Fibroblast of lung (primary cell): Measurements from ENCODE around the gene STARD13. TPM values are rescaled to one million over a fixed set of nuclear protein-coding genes. Genes with fewer than 3 reads are reported as not detected.

ENCODE experiments used
- DNase-seq, 2 donors: peaks; one replicate each; pipeline versions ENCODE4 v3.0.0 to v3.0.0-alpha.2; 2010; ENCODE audit warnings: low read depth in 2 of 2
- H2AFZ ChIP-seq: 2 replicates; pipeline ENCODE4 v1.5.1; 2012; ENCODE audit warnings: low read length, control low read depth, inconsistent platforms
- H3K27ac ChIP-seq: 2 replicates; pipeline ENCODE4 v1.5.1; 2011; ENCODE audit warnings: low read length, control low read depth; ENCODE audit not compliant: insufficient read depth
- H3K27me3 ChIP-seq: 2 replicates; pipeline ENCODE4 v1.5.1; 2011; ENCODE audit warnings: mild to moderate bottlenecking, low read length; ENCODE audit not compliant: control insufficient read depth, insufficient read depth
- H3K36me3 ChIP-seq: 2 replicates; pipeline ENCODE4 v1.5.1; 2011; ENCODE audit warnings: low read length; ENCODE audit not compliant: control insufficient read depth, insufficient read depth
- H3K4me1 ChIP-seq: 2 replicates; pipeline ENCODE4 v1.5.1; 2011; ENCODE audit warnings: low read length; ENCODE audit not compliant: control insufficient read depth, insufficient read depth; ENCODE audit errors: extremely low read depth
- H3K4me2 ChIP-seq: 2 replicates; pipeline ENCODE4 v1.5.1; 2011; ENCODE audit warnings: low read length, control low read depth; ENCODE audit not compliant: insufficient read depth; ENCODE audit errors: extremely low read depth
- H3K4me3 ChIP-seq, 4 experiments: fragments of 200-600 bp in 1 of 4; sonication (generic) in 1 of 4; replicated peaks in 1 of 4; 2 replicates each; pipeline ENCODE4 v1.5.1; 2011 to 2016; ENCODE audit warnings: low read length in 4 of 4, low read depth in 3 of 4, mild to moderate bottlenecking in 3 of 4, control low read depth in 2 of 4, inconsistent platforms in 1 of 4, mixed read lengths in 1 of 4; ENCODE audit not compliant: insufficient read depth in 1 of 4; ENCODE audit errors: control extremely low read depth in 1 of 4
- H3K79me2 ChIP-seq: 2 replicates; pipeline ENCODE4 v1.5.1; 2012; ENCODE audit warnings: mild to moderate bottlenecking, low read length, inconsistent platforms; ENCODE audit not compliant: control insufficient read depth, insufficient read depth
- H3K9ac ChIP-seq: 2 replicates; pipeline ENCODE4 v1.5.1; 2011; ENCODE audit warnings: mild to moderate bottlenecking, low read length, control low read depth; ENCODE audit not compliant: insufficient read depth
- H3K9me3 ChIP-seq: 2 replicates; pipeline ENCODE4 v1.5.1; 2012; ENCODE audit warnings: low read depth, low read length; ENCODE audit not compliant: control insufficient read depth, insufficient read depth
- H4K20me1 ChIP-seq: 2 replicates; pipeline ENCODE4 v1.5.1; 2011; ENCODE audit warnings: low read length; ENCODE audit not compliant: control insufficient read depth, insufficient read depth; ENCODE audit errors: extremely low read depth
- EZH2 ChIP-seq: IDR thresholded peaks from 2 replicates; pipeline ENCODE4 v1.5.1; 2012; ENCODE audit warnings: low read length, control low read depth, mild to moderate bottlenecking; ENCODE audit errors: missing control alignments
- polyA plus RNA-seq, 2 donors: library from polyadenylated mRNA; depleted of rRNA in 1 of 2; stranded (reverse) in 1 of 2; unstranded in 1 of 2; fragments of >200 nt; gene quantifications; 2 replicates each; pipeline ENCODE4 v1.2.1, GENCODE V29; 2011 to 2012; ENCODE audit warnings: missing spikeins in 1 of 2
- total RNA-seq: library from RNA; depleted of rRNA; stranded (reverse); fragments of >200 nt; gene quantifications from 2 replicates; pipeline ENCODE4 v1.2.1, GENCODE V29; 2014
- TF ChIP-seq, protein P1 (sequence below), 2 donors: IDR thresholded peaks in 1 of 2; conservative IDR thresholded peaks in 1 of 2; 1 replicate in 1 of 2; 2 replicates in 1 of 2; pipeline ENCODE4 v1.5.1; 2011 to 2012; ENCODE audit warnings: low read length in 2 of 2, control low read depth in 1 of 2, inconsistent platforms in 1 of 2, low read depth in 1 of 2, mild to moderate bottlenecking in 1 of 2

Gene STARD13
- total and polyA plus RNA-seq, 2 donors (not counting 1 experiment from before 2014, with no cell fraction given), result 25.2 to 44.6 TPM

DNA sequence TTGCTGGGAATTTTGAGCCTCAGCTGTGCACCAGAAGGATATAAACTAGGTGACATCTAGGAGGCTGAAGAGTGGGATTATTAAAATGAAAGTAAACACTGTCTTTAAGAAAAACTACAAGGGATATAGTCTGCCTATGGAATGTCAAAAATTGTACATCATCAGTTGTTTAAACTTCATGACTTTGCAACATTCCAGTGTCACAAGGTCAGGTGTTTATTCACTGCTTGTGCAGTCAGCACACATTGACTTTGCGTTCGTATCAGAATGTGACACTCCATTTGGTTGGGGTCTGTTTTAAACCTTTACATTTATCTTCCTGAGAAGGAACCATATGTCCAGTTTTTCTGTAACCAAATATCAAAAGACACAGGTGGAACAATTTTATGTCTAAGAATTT lies 183.7 kb downstream of the STARD13 start:
- no peak overlapping the region for H3K4me3 ChIP-seq
- peaks cover 5% of the 10 kb centered on the region for H3K36me3 ChIP-seq
- H2AFZ ChIP-seq, result no peak overlapping the region
- H3K9ac ChIP-seq, result no peak overlapping the region
- H3K9me3 ChIP-seq, result no peaks in the 10 kb centered on the region
- no peaks in the 10 kb centered on the region for H3K27me3 ChIP-seq
- H3K79me2 ChIP-seq, result no peaks in the 10 kb centered on the region
- TF ChIP-seq, protein P1, sequence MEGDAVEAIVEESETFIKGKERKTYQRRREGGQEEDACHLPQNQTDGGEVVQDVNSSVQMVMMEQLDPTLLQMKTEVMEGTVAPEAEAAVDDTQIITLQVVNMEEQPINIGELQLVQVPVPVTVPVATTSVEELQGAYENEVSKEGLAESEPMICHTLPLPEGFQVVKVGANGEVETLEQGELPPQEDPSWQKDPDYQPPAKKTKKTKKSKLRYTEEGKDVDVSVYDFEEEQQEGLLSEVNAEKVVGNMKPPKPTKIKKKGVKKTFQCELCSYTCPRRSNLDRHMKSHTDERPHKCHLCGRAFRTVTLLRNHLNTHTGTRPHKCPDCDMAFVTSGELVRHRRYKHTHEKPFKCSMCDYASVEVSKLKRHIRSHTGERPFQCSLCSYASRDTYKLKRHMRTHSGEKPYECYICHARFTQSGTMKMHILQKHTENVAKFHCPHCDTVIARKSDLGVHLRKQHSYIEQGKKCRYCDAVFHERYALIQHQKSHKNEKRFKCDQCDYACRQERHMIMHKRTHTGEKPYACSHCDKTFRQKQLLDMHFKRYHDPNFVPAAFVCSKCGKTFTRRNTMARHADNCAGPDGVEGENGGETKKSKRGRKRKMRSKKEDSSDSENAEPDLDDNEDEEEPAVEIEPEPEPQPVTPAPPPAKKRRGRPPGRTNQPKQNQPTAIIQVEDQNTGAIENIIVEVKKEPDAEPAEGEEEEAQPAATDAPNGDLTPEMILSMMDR (conservative IDR thresholded peaks at IDR 0.05 in 1 of 2, IDR thresholded peaks at IDR 0.05 in 1 of 2; ENCODE audit: low read depth in 1 of 2, low read length in 2 of 2), result no peak
- no peak for TF ChIP-seq EZH2
- H4K20me1 ChIP-seq, result no peaks in the 10 kb centered on the region
- H3K27ac ChIP-seq, result no peak overlapping the region
- no peak overlapping the region for H3K4me2 ChIP-seq
- no peaks in the 10 kb centered on the region for H3K4me1 ChIP-seq
- DNase-seq, result no peak

DNA sequence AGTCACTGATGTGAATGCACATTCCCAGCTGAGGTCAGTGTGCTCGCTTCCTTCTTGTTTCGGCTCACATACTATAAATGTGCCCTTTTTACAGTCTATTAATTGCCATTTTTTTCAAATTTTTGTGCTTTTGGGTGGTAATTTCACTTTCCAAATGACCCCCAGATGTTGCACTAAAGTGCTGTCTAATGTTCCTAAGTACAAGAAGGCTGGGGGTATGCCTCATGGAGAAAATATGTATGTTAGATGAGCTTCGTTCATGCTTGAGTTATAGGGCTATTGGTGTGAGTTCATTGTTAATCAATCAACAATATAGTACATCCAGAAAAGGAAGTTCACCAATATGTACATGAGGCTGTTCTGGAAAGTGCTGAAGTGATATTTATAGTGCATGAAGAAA lies 184.7 kb downstream of the STARD13 start:
- Histone ChIP-seq H3K4me2 (no peak overlapping the region), H3K79me2 (no peaks in the 10 kb centered on the region), H3K4me1 (no peaks in the 10 kb centered on the region), H3K9ac (no peak overlapping the region), H3K27me3 (no peaks in the 10 kb centered on the region), H3K9me3 (no peaks in the 10 kb centered on the region), H3K27ac (no peak overlapping the region), H4K20me1 (no peaks in the 10 kb centered on the region), H3K36me3 (no peaks in the 10 kb centered on the region), H3K4me3 (no peak overlapping the region), H2AFZ (no peak overlapping the region)
- TF ChIP-seq, protein P1 (conservative IDR thresholded peaks at IDR 0.05 in 1 of 2, IDR thresholded peaks at IDR 0.05 in 1 of 2; ENCODE audit: low read depth in 1 of 2, low read length in 2 of 2), result no peak
- no peak for TF ChIP-seq EZH2
- DNase-seq, result no peak

DNA sequence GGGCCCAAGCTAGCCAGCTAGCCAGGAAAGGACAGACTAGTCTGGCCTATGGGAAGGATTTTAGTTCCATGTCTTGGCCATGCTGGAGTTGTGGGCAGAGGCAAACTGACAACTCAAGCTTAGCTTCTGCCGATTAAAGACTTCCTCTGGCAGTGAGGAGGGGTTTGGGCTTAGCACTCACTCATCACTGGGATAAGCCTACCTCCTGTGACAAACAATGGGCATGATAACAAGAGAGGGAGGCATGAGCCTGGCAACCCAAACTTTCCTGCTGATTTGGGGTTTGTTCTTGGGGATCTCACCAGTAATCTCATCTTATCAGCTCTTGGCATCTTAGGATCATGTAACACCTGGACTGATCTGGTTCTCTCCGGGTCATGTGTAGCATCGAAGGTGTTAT lies 185.7 kb downstream of the STARD13 start:
- H3K27ac ChIP-seq, result no peak overlapping the region
- no peak overlapping the region for H3K4me3 ChIP-seq
- H3K36me3 ChIP-seq, result no peaks in the 10 kb centered on the region
- H3K79me2 ChIP-seq, result no peaks in the 10 kb centered on the region
- DNase-seq, result no peak
- no peak overlapping the region for H2AFZ ChIP-seq
- no peaks in the 10 kb centered on the region for H4K20me1 ChIP-seq
- no peaks in the 10 kb centered on the region for H3K9me3 ChIP-seq
- H3K9ac ChIP-seq, result no peak overlapping the region
- H3K27me3 ChIP-seq, result no peaks in the 10 kb centered on the region
- H3K4me2 ChIP-seq, result no peak overlapping the region
- TF ChIP-seq, protein P1 (conservative IDR thresholded peaks at IDR 0.05 in 1 of 2, IDR thresholded peaks at IDR 0.05 in 1 of 2; ENCODE audit: low read depth in 1 of 2, low read length in 2 of 2), result no peak
- TF ChIP-seq EZH2, result no peak
- H3K4me1 ChIP-seq, result no peaks in the 10 kb centered on the region
